ENCODE results near the gene ERBB4. TPM values are rescaled to one million over a fixed set of nuclear protein-coding genes. Genes with fewer than 3 reads are reported as not detected.

ERBB4 gene
- total RNA-seq, 1 experiment from 2014 or later = 0.04 TPM

DNA sequence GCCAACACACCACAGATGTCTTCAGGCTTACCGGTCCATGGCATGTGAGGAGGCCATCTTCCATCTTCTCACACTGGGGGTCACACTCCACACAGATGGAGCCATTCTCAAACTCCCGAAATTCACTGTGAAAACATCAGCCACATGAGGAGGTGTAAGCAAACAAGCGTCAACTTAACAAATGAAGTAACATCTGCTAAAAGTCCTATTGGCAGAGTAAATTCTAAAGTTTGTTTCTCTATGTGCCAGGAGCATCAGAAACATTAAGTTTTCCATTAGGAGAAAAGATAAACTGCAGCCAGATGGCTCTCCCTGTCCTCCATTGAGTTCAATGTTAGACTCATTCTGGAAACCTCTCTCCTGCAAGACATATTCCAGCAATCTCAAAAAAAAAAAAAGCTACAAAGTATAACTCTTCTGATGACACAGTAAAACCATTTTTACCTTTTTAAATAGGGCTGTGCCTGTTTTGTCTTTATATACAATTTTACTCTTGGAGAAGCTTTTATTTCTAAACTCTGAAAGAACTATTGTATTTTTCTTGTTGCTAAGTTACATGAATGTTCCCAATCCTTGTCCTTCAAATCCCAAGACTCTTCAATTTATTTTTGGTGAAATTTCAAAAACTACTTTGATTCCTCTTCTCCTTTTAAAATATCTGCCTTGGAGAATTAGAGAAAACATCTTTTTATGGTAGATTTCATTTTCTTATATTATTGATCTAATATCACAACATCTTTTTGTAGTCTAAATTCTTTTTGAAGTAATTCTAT is 865.3 kb downstream of the ERBB4 start:
- no peak overlapping the region for H4K5ac ChIP-seq (ENCODE audit: insufficient read length, low read depth, low read length)
- no peak overlapping the region for H2BK5ac ChIP-seq (ENCODE audit: insufficient read length, low read length)
- H3K9ac ChIP-seq (ENCODE audit: extremely low read depth, insufficient read length, low read length) = no peak overlapping the region
- H3K4me1 Mint-ChIP-seq = no peaks in the 10 kb centered on the region
- no peak overlapping the region for H2BK12ac ChIP-seq (ENCODE audit: insufficient read length, low read depth, low read length)
- no peaks in the 10 kb centered on the region for H3K9me3 ChIP-seq (ENCODE audit: control insufficient read depth, low read depth, low read length)
- H3K4me2 ChIP-seq (ENCODE audit: insufficient read depth, insufficient read length, low read length) = no peak overlapping the region
- no peak overlapping the region for H2AK5ac ChIP-seq (ENCODE audit: insufficient read length, low read length)
- no peak overlapping the region for H4K8ac ChIP-seq (replicated peaks; ENCODE audit: insufficient read length, low read depth, low read length)
- no peak overlapping the region for H2BK20ac ChIP-seq (ENCODE audit: low read depth, low read length, poor library complexity, severe bottlenecking)
- no peak overlapping the region for H3K14ac ChIP-seq (ENCODE audit: insufficient read depth, low read length)
- no peaks in the 10 kb centered on the region for H3K36me3 Mint-ChIP-seq (ENCODE audit: insufficient read depth in 1 of 3, low read depth in 3 of 3)
- H3K9me3 Mint-ChIP-seq = no peaks in the 10 kb centered on the region; a peak in 1 of 5 replicates
- no peak overlapping the region for H2BK120ac ChIP-seq (ENCODE audit: low read depth, low read length, poor library complexity, severe bottlenecking)
- no peak overlapping the region for H3K23ac ChIP-seq (ENCODE audit: insufficient read length, low read depth, low read length)
- H2BK15ac ChIP-seq (ENCODE audit: low read depth, low read length) = no peak overlapping the region
- no peak overlapping the region for H3K18ac ChIP-seq (ENCODE audit: insufficient read length, low read depth, low read length)
- no peak overlapping the region for H3K56ac ChIP-seq (ENCODE audit: insufficient read length, low read depth, low read length)
- H3K4me3 Mint-ChIP-seq = no peak overlapping the region
- H3K27me3 ChIP-seq (ENCODE audit: insufficient read depth, low read length) = no peaks in the 10 kb centered on the region
- no peak overlapping the region for H2AFZ ChIP-seq (ENCODE audit: low read length)
- no CpG with 5 or more reads among the region's 3 CpGs for WGBS (ENCODE audit: extremely low coverage, insufficient read length, low lambda C conversion rate)
- no peak overlapping the region for H3K4ac ChIP-seq (ENCODE audit: low read depth, low read length)
- H3K4me1 ChIP-seq (ENCODE audit: insufficient read depth, low read length) = no peaks in the 10 kb centered on the region
- no peak overlapping the region for H3K27ac ChIP-seq (ENCODE audit: insufficient read length, low read depth, low read length)
- no peak overlapping the region for H4K91ac ChIP-seq (ENCODE audit: insufficient read length, low read depth, low read length)
- H3K23me2 ChIP-seq (ENCODE audit: insufficient read length, low read depth, low read length, poor library complexity, severe bottlenecking) = no peaks in the 10 kb centered on the region
- H3K27ac Mint-ChIP-seq = no peak overlapping the region
- H3T11ph ChIP-seq (ENCODE audit: low read length) = no peak overlapping the region
- DNase-seq = no peak
- no peaks in the 10 kb centered on the region for H3K27me3 Mint-ChIP-seq (ENCODE audit: low read depth)
- no peaks in the 10 kb centered on the region for H4K20me1 ChIP-seq (ENCODE audit: control insufficient read depth, insufficient read depth, insufficient read length)
- H3K79me1 ChIP-seq (ENCODE audit: insufficient read depth, low read depth, low read length, poor library complexity, severe bottlenecking) = no peaks in the 10 kb centered on the region
- TF ChIP-seq, protein P1, sequence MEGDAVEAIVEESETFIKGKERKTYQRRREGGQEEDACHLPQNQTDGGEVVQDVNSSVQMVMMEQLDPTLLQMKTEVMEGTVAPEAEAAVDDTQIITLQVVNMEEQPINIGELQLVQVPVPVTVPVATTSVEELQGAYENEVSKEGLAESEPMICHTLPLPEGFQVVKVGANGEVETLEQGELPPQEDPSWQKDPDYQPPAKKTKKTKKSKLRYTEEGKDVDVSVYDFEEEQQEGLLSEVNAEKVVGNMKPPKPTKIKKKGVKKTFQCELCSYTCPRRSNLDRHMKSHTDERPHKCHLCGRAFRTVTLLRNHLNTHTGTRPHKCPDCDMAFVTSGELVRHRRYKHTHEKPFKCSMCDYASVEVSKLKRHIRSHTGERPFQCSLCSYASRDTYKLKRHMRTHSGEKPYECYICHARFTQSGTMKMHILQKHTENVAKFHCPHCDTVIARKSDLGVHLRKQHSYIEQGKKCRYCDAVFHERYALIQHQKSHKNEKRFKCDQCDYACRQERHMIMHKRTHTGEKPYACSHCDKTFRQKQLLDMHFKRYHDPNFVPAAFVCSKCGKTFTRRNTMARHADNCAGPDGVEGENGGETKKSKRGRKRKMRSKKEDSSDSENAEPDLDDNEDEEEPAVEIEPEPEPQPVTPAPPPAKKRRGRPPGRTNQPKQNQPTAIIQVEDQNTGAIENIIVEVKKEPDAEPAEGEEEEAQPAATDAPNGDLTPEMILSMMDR (conservative IDR thresholded peaks at IDR 0.05) = no peak
- no peaks in the 10 kb centered on the region for H3K79me2 ChIP-seq (ENCODE audit: insufficient read depth, low read length)

Data from H9 (cell line).